K562 (cell line): ENCODE results near the gene MYLIP. TPM values are rescaled to one million over a fixed set of nuclear protein-coding genes. Genes with fewer than 3 reads are reported as not detected.

ENCODE experiments used
- ATAC-seq: fragments of 200-7000 bp; cut with Tn5 transposase; 3 replicates; pipeline ENCODE4 v1.9.1; 2020; ENCODE audit warnings: moderate library complexity
- BruUV-seq: library from RNA; stranded (reverse); fragments of 400-500 nt; replicated peaks from 2 replicates; lab custom pipeline; 2021; lab: Mats Ljungman, UMichigan
- CTCF ChIA-PET: fragments of 300-600 bp; formaldehyde crosslinking; extraction: SDS; loops from one replicate; lab custom pipeline; 2021; ENCODE audit warnings: low intra/inter-chr PET ratio; lab: Yijun Ruan, JAX
- POLR2A ChIA-PET: fragments of 300-600, 350-650 bp; sonication (Branson Sonifier 250); formaldehyde crosslinking; extraction: SDS; loops from one replicate; lab custom pipeline; 2021; ENCODE audit warnings: antibody characterized with exemption, inconsistent platforms; lab: Yijun Ruan, JAX
- DNase-seq, 4 experiments: peaks; one replicate each; pipeline versions ENCODE4 v3.0.0 to v3.0.0-alpha.2; 2011 to 2018; ENCODE audit warnings: low spot score in 3 of 4, mixed read lengths in 3 of 4; ENCODE audit errors: extremely low read depth in 1 of 4
- FAIRE-seq: peaks from 2 replicates; lab custom pipeline; 2011; peaks lifted over from hg19 to GRCh38; lab: Jason Lieb, UNC
- H2AFZ ChIP-seq: 2 replicates; pipeline ENCODE4 v1.6.0; 2011; ENCODE audit warnings: low read depth, low read length, control low read depth, inconsistent platforms
- H3K27ac ChIP-seq: fragments of 200-600 bp; 3 replicates; pipeline ENCODE4 v1.8.0; 2011; ENCODE audit warnings: low read depth, mild to moderate bottlenecking, control low read depth, inconsistent platforms, low read length, moderate library complexity, mixed read lengths; ENCODE audit errors: extremely low read depth
- H3K27me3 ChIP-seq, 2 experiments: fragments of 300-600 bp in 1 of 2; 2 replicates in 1 of 2; 3 replicates in 1 of 2; pipeline versions ENCODE4 v1.6.0 to v1.8.0; 2011; ENCODE audit warnings: inconsistent platforms in 2 of 2, low read length in 2 of 2, mild to moderate bottlenecking in 1 of 2, mixed read lengths in 1 of 2, moderate library complexity in 1 of 2; ENCODE audit not compliant: control insufficient read depth in 2 of 2, insufficient read depth in 2 of 2
- H3K36me3 ChIP-seq: fragments of 300-600 bp; 3 replicates; pipeline ENCODE4 v1.8.0; 2011; ENCODE audit warnings: mild to moderate bottlenecking, low read length, inconsistent platforms; ENCODE audit not compliant: control insufficient read depth, insufficient read depth
- H3K4me1 ChIP-seq, 2 experiments: fragments of 200-600 bp in 1 of 2; replicated peaks in 1 of 2; 2 replicates in 1 of 2; 3 replicates in 1 of 2; pipeline versions ENCODE4 v1.5.1 to v1.8.0; 2011; ENCODE audit warnings: inconsistent platforms in 2 of 2, low read length in 2 of 2, mild to moderate bottlenecking in 1 of 2, mixed read lengths in 1 of 2, moderate library complexity in 1 of 2; ENCODE audit not compliant: control insufficient read depth in 2 of 2, insufficient read depth in 2 of 2
- H3K4me2 ChIP-seq: 2 replicates; pipeline ENCODE4 v1.6.1; 2011; ENCODE audit warnings: low read length, control low read depth, inconsistent platforms, mixed read lengths; ENCODE audit not compliant: insufficient read depth
- H3K4me3 ChIP-seq: fragments of 200-600 bp; sonication (generic), shearing (Covaris generic); 2 replicates; pipeline ENCODE4 v1.5.1; 2016; ENCODE audit warnings: control low read depth, inconsistent platforms
- H3K79me2 ChIP-seq: fragments of 200-600 bp; 3 replicates; pipeline ENCODE4 v1.8.0; 2011; ENCODE audit warnings: low read length, inconsistent platforms; ENCODE audit not compliant: control insufficient read depth, insufficient read depth
- H3K9ac ChIP-seq, 2 experiments: 2 replicates each; pipeline versions ENCODE4 v1.6.0 to v1.6.1; 2011; ENCODE audit warnings: low read depth in 2 of 2, low read length in 2 of 2, control low read depth in 1 of 2, inconsistent platforms in 1 of 2, mild to moderate bottlenecking in 1 of 2, mixed read lengths in 1 of 2; ENCODE audit not compliant: insufficient read depth in 1 of 2
- H3K9me1 ChIP-seq: one replicate; pipeline ENCODE4 v1.6.0; 2011; ENCODE audit warnings: inconsistent platforms, mild to moderate bottlenecking, low read length, moderate library complexity; ENCODE audit not compliant: control insufficient read depth, insufficient read depth
- H3K9me3 ChIP-seq: replicated peaks from 2 replicates; pipeline ENCODE4 v1.5.1; 2011; ENCODE audit warnings: low read depth, low read length, inconsistent platforms; ENCODE audit not compliant: control insufficient read depth, insufficient read depth
- H4K20me1 ChIP-seq: replicated peaks from 2 replicates; pipeline ENCODE4 v1.6.1; 2011; ENCODE audit warnings: low read length, inconsistent platforms, mixed read lengths; ENCODE audit not compliant: control insufficient read depth, insufficient read depth
- E2F3 ChIP-seq: fragments of 250-450 bp; sonication (Bioruptor Pico); IDR thresholded peaks from 2 replicates; pipeline ENCODE4 v1.4.0; 2020; ENCODE audit warnings: mild to moderate bottlenecking
- GTF2A2 ChIP-seq: IDR thresholded peaks from 2 replicates; pipeline ENCODE4 v1.6.1; 2016; ENCODE audit warnings: mild to moderate bottlenecking, missing genetic modification characterization, missing compliant biosample characterization
- SRF ChIP-seq, 2 experiments: fragments of 250-450, 450-650 bp in 1 of 2; sonication (Bioruptor Pico) in 1 of 2; sonication (generic) in 1 of 2; formaldehyde crosslinking; IDR thresholded peaks; 2 replicates each; pipeline versions ENCODE4 v1.5.0 to v1.5.1; 2020 to 2022; ENCODE audit warnings: mild to moderate bottlenecking in 1 of 2, missing genetic modification reagents in 1 of 2
- TCF7L2 ChIP-seq: fragments of 150-350 bp; IDR thresholded peaks from 2 replicates; pipeline ENCODE4 v1.6.1; 2016; ENCODE audit warnings: low read depth, mild to moderate bottlenecking, low read length, moderate library complexity
- WGBS: fragments of 100-300 bp; shearing (Covaris generic); methylation state at CpG from one replicate; pipeline ENCODE4 v1.1.6; 2016; ENCODE audit warnings: low coverage, mixed read lengths; ENCODE audit not compliant: insufficient coverage; ENCODE audit errors: missing lambda C conversion rate; 5-methylcytosine and 5-hydroxymethylcytosine counted together
- in situ Hi-C: fragments of 300-500 bp; cut with MboI; formaldehyde crosslinking; loops from 4 replicates; pipeline ENCODE4 v1.15.0; 2018; ENCODE audit warnings: inconsistent platforms, mixed read lengths
- intact Hi-C: fragments of 100-400 bp; cut with micrococcal nuclease; formaldehyde crosslinking; loops from 2 replicates; pipeline ENCODE4 v1.14.2; 2022
- polyA plus RNA-seq, 8 experiments: library from polyadenylated mRNA; depleted of rRNA in 4 of 8; stranded (reverse) in 5 of 8; unstranded in 3 of 8; fragments of >200 nt; fragmentation: Nextera tagmentation in 2 of 8; fragmentation: Illumina TruSeq in 1 of 8; extraction: Ambion mirVana in 2 of 8; extraction: Trizol in 1 of 8; gene quantifications; 2 replicates each; pipeline versions ENCODE4 v1.2.1 to v1.2.3, GENCODE V29; 2011 to 2014; ENCODE audit warnings: inconsistent platforms in 1 of 8, missing spikeins in 1 of 8
- total RNA-seq, 7 experiments: library from RNA; depleted of rRNA in 6 of 7; stranded (reverse); fragments of >200 nt in 6 of 7; fragmentation: Illumina TruSeq in 2 of 7; extraction: Trizol in 2 of 7; gene quantifications; 2 replicates each; pipeline versions ENCODE4 v1.2.1 to v1.2.3, GENCODE V29; 2011 to 2021; ENCODE audit warnings: low replicate concordance in 1 of 7
- TF ChIP-seq, protein P1 (sequence below): sonication (generic); formaldehyde crosslinking; IDR thresholded peaks from 2 replicates; pipeline ENCODE4 v1.8.0; 2023; ENCODE audit warnings: mild to moderate bottlenecking, missing genetic modification reagents
- TF ChIP-seq, protein P2 (sequence below): fragments of 450-650 bp; IDR thresholded peaks from 2 replicates; pipeline ENCODE4 v1.7.1; 2018; ENCODE audit warnings: mild to moderate bottlenecking, low read depth; ENCODE audit not compliant: partially characterized antibody

MYLIP gene
- total and polyA plus RNA-seq, 9 of the 15 experiments (the other 6 are each of a cell fraction or from before 2014, with no cell fraction given), result 10.8 to 43.5 (median 31.5) TPM

GRCh38 chr6:16166871-16167608 is 38.2 kb downstream of the MYLIP start (continued):
- TF ChIP-seq, protein P1, sequence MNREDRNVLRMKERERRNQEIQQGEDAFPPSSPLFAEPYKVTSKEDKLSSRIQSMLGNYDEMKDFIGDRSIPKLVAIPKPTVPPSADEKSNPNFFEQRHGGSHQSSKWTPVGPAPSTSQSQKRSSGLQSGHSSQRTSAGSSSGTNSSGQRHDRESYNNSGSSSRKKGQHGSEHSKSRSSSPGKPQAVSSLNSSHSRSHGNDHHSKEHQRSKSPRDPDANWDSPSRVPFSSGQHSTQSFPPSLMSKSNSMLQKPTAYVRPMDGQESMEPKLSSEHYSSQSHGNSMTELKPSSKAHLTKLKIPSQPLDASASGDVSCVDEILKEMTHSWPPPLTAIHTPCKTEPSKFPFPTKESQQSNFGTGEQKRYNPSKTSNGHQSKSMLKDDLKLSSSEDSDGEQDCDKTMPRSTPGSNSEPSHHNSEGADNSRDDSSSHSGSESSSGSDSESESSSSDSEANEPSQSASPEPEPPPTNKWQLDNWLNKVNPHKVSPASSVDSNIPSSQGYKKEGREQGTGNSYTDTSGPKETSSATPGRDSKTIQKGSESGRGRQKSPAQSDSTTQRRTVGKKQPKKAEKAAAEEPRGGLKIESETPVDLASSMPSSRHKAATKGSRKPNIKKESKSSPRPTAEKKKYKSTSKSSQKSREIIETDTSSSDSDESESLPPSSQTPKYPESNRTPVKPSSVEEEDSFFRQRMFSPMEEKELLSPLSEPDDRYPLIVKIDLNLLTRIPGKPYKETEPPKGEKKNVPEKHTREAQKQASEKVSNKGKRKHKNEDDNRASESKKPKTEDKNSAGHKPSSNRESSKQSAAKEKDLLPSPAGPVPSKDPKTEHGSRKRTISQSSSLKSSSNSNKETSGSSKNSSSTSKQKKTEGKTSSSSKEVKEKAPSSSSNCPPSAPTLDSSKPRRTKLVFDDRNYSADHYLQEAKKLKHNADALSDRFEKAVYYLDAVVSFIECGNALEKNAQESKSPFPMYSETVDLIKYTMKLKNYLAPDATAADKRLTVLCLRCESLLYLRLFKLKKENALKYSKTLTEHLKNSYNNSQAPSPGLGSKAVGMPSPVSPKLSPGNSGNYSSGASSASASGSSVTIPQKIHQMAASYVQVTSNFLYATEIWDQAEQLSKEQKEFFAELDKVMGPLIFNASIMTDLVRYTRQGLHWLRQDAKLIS (CRISPR knock-in tag), result no peak
- TF ChIP-seq, all 486 proteins: peak for 0

GRCh38 chr6:16168121-16168520 is 39.2 kb downstream of the MYLIP start:
- no TSS peak for BruUV-seq
- ATAC-seq (peak; percentile 85), FAIRE-seq (peak; percentile 11), DNase-seq (peak in 2 of 4 experiments; percentile 36 to 60)
- WGBS, result 0% methylated on average over 5 of the region's 5 CpGs
- Histone ChIP-seq H3K9me3 (no peaks in the 10 kb centered on the region), H3K9ac (no peak overlapping the region), H3K4me3 (no peak overlapping the region), H3K36me3 (no peaks in the 10 kb centered on the region), H3K27ac (no peak overlapping the region), H3K9me1 (no peaks in the 10 kb centered on the region), H3K79me2 (no peaks in the 10 kb centered on the region), H3K4me1 (peaks cover 0 to 24% of the 10 kb centered on the region in 2 experiments; a peak in 4 of 5 replicates), H4K20me1 (no peaks in the 10 kb centered on the region), H3K27me3 (no peaks in the 10 kb centered on the region), H3K4me2 (peak overlapping the region; percentile 14; the same call in 1 of the 2 replicates), H2AFZ (no peak overlapping the region)
- intact Hi-C loops (loop anchor here (2.0 kb wide), 1 partner anchor 37 kb away; no protein-coding TSS in a partner anchor), in situ Hi-C loops (loop anchor here (10.0 kb wide), 1 partner anchor 483 kb away; no protein-coding TSS in a partner anchor)
- CTCF ChIA-PET, result interaction anchor here (3.0 kb wide), 1 partner anchor 477 kb away, joined by 28 read pairs; no protein-coding TSS in a partner anchor
- POLR2A ChIA-PET, result interaction anchor here (1.5 kb wide), 1 partner anchor 10 kb away, joined by 3 read pairs; no protein-coding TSS in a partner anchor
- no peak for TF ChIP-seq TCF7L2
- TF ChIP-seq, protein P2, sequence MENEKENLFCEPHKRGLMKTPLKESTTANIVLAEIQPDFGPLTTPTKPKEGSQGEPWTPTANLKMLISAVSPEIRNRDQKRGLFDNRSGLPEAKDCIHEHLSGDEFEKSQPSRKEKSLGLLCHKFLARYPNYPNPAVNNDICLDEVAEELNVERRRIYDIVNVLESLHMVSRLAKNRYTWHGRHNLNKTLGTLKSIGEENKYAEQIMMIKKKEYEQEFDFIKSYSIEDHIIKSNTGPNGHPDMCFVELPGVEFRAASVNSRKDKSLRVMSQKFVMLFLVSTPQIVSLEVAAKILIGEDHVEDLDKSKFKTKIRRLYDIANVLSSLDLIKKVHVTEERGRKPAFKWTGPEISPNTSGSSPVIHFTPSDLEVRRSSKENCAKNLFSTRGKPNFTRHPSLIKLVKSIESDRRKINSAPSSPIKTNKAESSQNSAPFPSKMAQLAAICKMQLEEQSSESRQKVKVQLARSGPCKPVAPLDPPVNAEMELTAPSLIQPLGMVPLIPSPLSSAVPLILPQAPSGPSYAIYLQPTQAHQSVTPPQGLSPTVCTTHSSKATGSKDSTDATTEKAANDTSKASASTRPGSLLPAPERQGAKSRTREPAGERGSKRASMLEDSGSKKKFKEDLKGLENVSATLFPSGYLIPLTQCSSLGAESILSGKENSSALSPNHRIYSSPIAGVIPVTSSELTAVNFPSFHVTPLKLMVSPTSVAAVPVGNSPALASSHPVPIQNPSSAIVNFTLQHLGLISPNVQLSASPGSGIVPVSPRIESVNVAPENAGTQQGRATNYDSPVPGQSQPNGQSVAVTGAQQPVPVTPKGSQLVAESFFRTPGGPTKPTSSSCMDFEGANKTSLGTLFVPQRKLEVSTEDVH, result no peak
- no peak for TF ChIP-seq SRF (CRISPR knock-in tag; IDR thresholded peaks at IDR 0.05)
- TF ChIP-seq GTF2A2, result no peak
- TF ChIP-seq E2F3 (CRISPR knock-in tag), result no peak
